Coronary artery (tissue), 2 donors: ENCODE results near the gene SKAP1.

Experiments used
- DNase-seq: peaks from one replicate; pipeline ENCODE4 v3.0.0-alpha.2; 2017; ENCODE audit warnings: low spot score
- H3K27ac ChIP-seq, 2 donors: fragments of 200-600 bp; sonication (generic); one replicate each; pipeline ENCODE4 v1.5.1; 2016 to 2019
- H3K4me3 ChIP-seq: fragments of 200-600 bp; sonication (generic); 2 replicates; pipeline ENCODE4 v1.5.1; 2016; ENCODE audit warnings: mild to moderate bottlenecking, moderate library complexity
- CTCF ChIP-seq: fragments of 200-600 bp; sonication (generic); IDR thresholded peaks from one replicate; pipeline ENCODE4 v1.5.1; 2019; ENCODE audit warnings: antibody characterized with exemption

SKAP1 gene

GRCh38 chr17:48263731-48264035 is 166.3 kb downstream of the SKAP1 start:
- Histone ChIP-seq H3K27ac (no peak overlapping the region), H3K4me3 (no peak overlapping the region)
- TF ChIP-seq CTCF, result no peak
- no peak for DNase-seq

GRCh38 chr17:48262982-48263730 is 166.9 kb downstream of the SKAP1 start:
- no peak overlapping the region for H3K27ac ChIP-seq
- TF ChIP-seq CTCF, result no peak
- H3K4me3 ChIP-seq, result no peak overlapping the region
- no peak for DNase-seq

DNA sequence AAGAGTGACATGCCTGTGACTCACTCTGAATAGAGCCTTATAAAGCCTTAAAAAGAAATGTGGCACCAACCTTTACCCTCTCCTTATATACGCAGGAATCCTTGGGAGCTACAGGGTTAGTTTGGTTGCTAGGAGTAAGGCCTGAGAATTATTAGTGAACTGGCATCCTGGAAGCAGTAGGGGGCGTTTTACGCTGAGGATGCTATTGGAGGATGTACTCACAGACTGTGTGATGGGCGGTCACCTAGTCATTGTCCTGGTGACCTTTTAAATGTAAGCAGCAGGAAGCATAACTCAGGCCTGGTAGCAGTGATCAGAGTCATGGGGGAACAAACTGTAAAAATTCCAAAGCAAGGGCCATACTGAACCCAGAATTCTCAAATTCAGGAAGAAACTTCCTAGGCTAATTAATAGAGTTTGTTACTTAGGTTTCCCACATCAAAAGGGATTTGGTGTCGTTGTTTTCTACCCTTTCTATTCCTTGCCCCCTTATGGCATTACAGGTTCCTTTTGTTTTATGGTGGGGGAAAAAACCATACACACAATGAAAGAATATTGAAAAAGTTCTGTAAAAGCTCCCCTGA is 168.6 kb downstream of the SKAP1 start:
- Histone ChIP-seq H3K27ac (no peak overlapping the region), H3K4me3 (no peak overlapping the region)
- no peak for TF ChIP-seq CTCF
- no peak for DNase-seq

DNA sequence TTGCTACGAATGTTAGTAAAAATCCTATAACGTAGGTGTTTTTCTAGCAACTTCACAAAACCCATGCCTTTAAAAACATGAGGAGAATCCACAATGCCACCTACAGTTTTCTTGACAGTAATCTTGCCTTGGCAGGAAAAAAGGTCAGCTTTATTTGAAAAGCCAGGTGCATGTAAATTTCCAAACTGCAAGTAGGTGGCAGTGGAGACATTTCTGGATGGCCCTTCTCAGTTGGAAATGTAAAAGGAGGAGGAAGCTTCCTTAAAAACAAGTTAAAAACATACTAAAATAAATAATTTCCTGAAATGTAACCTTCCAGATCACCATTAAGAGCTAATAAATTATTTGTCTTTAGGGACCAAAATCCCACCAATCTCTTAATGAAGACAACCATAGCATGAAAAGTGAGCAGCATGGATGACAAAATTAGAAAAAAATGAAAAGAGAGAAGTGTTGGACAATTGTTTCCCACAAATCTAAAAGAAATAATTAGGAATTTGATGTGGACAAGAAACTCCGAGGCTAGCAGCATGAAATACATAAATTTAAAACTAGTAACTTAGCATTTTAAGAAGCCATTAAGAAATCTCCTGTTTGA is 170.2 kb downstream of the SKAP1 start:
- no peak for DNase-seq
- TF ChIP-seq CTCF, result no peak
- H3K27ac ChIP-seq, result no peak overlapping the region

GRCh38 chr17:48258331-48258730 is 171.7 kb downstream of the SKAP1 start:
- DNase-seq, result no peak
- TF ChIP-seq CTCF, result no peak
- H3K4me3 ChIP-seq, result no peak overlapping the region
- no peak overlapping the region for H3K27ac ChIP-seq

More for the DNA sequence above, 170.2 kb downstream of the SKAP1 start:
- H3K4me3 ChIP-seq, result no peak overlapping the region

GRCh38 chr17:48255759-48256158 is 174.3 kb downstream of the SKAP1 start:
- Histone ChIP-seq H3K27ac (no peak overlapping the region), H3K4me3 (no peak overlapping the region)
- no peak for DNase-seq
- no peak for TF ChIP-seq CTCF

- DNase-seq, result no peak
Observed at GRCh38 chr17:48254896-48255295, 175.1 kb downstream of the SKAP1 start.

More at GRCh38 chr17:48254896-48255295, 175.1 kb downstream of the SKAP1 start:
- Histone ChIP-seq H3K27ac (no peak overlapping the region), H3K4me3 (no peak overlapping the region)
- TF ChIP-seq CTCF, result no peak
